Kidney (tissue), 14 donors: Measurements from ENCODE around the gene NEK6. TPM values are rescaled to one million over a fixed set of nuclear protein-coding genes. Genes with fewer than 3 reads are reported as not detected.

Source experiments
- DNase-seq, 5 donors: peaks; one replicate each; pipeline ENCODE4 v3.0.0-alpha.2; 2013 to 2020
- FAIRE-seq: peaks from 2 replicates; lab custom pipeline; 2012; peaks lifted over from hg19 to GRCh38; lab: Jason Lieb, UNC
- H3K27ac ChIP-seq, 2 donors: one replicate each; pipeline ENCODE4 v1.7.0; 2013; ENCODE audit warnings: low read depth in 2 of 2, low read length in 2 of 2, inconsistent platforms in 1 of 2
- H3K27me3 ChIP-seq: one replicate; pipeline ENCODE4 v1.7.1; 2013; ENCODE audit warnings: low read length, inconsistent platforms; ENCODE audit not compliant: control insufficient read depth, insufficient read depth
- H3K36me3 ChIP-seq, 3 donors: one replicate each; pipeline versions ENCODE4 v1.7.0 to v1.7.1; 2013; ENCODE audit warnings: low read length in 3 of 3, control low read depth in 1 of 3, inconsistent platforms in 1 of 3; ENCODE audit not compliant: insufficient read depth in 3 of 3, control insufficient read depth in 2 of 3
- H3K4me1 ChIP-seq, 3 donors: one replicate each; pipeline versions ENCODE4 v1.7.0 to v1.7.1; 2013; ENCODE audit warnings: low read length in 3 of 3, inconsistent platforms in 1 of 3, low read depth in 1 of 3; ENCODE audit not compliant: control insufficient read depth in 2 of 3, insufficient read depth in 2 of 3
- H3K4me3 ChIP-seq, 3 donors: one replicate each; pipeline versions ENCODE4 v1.7.0 to v1.8.1; 2013; ENCODE audit warnings: low read length in 3 of 3, control low read depth in 1 of 3, inconsistent platforms in 1 of 3
- H3K9ac ChIP-seq, 3 donors: one replicate each; pipeline versions ENCODE4 v1.7.0 to v1.7.1; 2013; ENCODE audit warnings: low read length in 3 of 3, control low read depth in 1 of 3, inconsistent platforms in 1 of 3
- H3K9me3 ChIP-seq, 3 donors: one replicate each; pipeline versions ENCODE4 v1.7.0 to v1.7.1; 2013; ENCODE audit warnings: low read length in 3 of 3, control low read depth in 1 of 3, inconsistent platforms in 1 of 3; ENCODE audit not compliant: control insufficient read depth in 2 of 3, insufficient read depth in 1 of 3
- intact Hi-C: fragments of 100-400 bp; cut with DNase I; formaldehyde crosslinking; loops from one replicate; pipeline ENCODE4 v1.11.1; 2022
- polyA plus RNA-seq: library from polyadenylated mRNA; stranded (reverse); fragments of 350-450 nt; fragmentation: Illumina TruSeq; extraction: RNeasy Lipid Tissue Mini Kit (QIAGEN cat#74804); gene quantifications from one replicate; pipeline ENCODE4 v1.2.3, GENCODE V29; 2014; ENCODE audit warnings: low read depth, low replicate concordance; ENCODE audit not compliant: insufficient read depth
- total RNA-seq: library from RNA; stranded (reverse); fragmentation: NEBNext Ultra II Directional; extraction: Animal tissue kit (Norgen Biotek cat#: 25700); gene quantifications from one replicate; pipeline ENCODE4 v1.2.1, GENCODE V29; 2021
- TF ChIP-seq, protein P1 (sequence below): IDR thresholded peaks from 3 replicates; pipeline ENCODE4 v1.5.1; 2012; ENCODE audit warnings: mild to moderate bottlenecking, moderate library complexity, borderline replicate concordance; ENCODE audit not compliant: insufficient read depth; ENCODE audit errors: extremely low read depth
- donor health status: control.
- donor health status: control.
- donor health status: control.
- donor health status: control.
- donor health status: control.
- donor health status: DM: yes; HTN: yes; CAD: no.
- donor health status: Normal renal cell carcinoma (clear cell type).

Gene NEK6
- total and polyA plus RNA-seq, 2 donors from 2014 or later, result 14.9 to 82.1 TPM

DNA sequence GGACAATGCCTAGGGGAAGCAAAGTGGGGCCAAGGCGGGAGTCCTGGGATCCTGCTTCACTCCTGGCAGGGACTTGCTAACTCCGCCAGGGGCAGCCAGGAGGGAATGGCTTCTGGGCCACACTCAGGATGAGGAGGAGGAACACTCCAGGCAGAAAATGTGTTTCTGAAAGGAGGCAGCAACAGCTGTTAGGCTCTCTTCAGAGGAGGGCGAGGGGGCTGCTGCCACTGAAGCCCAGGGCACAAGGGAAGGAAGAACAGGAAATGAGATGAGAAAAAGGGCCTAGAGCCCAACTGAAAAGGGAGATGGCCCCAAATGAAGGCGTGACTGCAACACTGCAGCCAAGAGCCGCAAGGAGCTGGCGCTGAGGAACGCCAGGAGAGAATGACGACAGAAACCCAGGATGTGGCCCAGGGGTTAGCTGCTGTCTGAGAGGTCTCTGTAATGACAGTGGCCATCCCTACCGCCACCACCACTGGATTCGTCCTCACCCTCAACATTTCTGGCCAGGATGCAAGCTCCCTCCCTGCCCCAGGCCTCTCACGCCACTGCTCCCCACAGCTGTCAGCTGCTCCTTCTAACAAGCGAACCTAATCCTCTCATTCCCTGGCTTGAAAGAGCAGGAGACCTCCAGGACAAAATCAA, 141.7 kb downstream of the NEK6 start:
- DNase-seq (no peak), FAIRE-seq (no peak)
- Histone ChIP-seq H3K4me3 (no peak overlapping the region), H3K9me3 (no peaks in the 10 kb centered on the region), H3K27me3 (no peaks in the 10 kb centered on the region), H3K36me3 (peaks cover 0 to 18% (median 10%) of the 10 kb centered on the region in 3 donors), H3K4me1 (no peaks in the 10 kb centered on the region), H3K27ac (no peak overlapping the region), H3K9ac (no peak overlapping the region)
- intact Hi-C loops, result no loop called here
- TF ChIP-seq, protein P1, sequence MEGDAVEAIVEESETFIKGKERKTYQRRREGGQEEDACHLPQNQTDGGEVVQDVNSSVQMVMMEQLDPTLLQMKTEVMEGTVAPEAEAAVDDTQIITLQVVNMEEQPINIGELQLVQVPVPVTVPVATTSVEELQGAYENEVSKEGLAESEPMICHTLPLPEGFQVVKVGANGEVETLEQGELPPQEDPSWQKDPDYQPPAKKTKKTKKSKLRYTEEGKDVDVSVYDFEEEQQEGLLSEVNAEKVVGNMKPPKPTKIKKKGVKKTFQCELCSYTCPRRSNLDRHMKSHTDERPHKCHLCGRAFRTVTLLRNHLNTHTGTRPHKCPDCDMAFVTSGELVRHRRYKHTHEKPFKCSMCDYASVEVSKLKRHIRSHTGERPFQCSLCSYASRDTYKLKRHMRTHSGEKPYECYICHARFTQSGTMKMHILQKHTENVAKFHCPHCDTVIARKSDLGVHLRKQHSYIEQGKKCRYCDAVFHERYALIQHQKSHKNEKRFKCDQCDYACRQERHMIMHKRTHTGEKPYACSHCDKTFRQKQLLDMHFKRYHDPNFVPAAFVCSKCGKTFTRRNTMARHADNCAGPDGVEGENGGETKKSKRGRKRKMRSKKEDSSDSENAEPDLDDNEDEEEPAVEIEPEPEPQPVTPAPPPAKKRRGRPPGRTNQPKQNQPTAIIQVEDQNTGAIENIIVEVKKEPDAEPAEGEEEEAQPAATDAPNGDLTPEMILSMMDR, result no peak

DNA sequence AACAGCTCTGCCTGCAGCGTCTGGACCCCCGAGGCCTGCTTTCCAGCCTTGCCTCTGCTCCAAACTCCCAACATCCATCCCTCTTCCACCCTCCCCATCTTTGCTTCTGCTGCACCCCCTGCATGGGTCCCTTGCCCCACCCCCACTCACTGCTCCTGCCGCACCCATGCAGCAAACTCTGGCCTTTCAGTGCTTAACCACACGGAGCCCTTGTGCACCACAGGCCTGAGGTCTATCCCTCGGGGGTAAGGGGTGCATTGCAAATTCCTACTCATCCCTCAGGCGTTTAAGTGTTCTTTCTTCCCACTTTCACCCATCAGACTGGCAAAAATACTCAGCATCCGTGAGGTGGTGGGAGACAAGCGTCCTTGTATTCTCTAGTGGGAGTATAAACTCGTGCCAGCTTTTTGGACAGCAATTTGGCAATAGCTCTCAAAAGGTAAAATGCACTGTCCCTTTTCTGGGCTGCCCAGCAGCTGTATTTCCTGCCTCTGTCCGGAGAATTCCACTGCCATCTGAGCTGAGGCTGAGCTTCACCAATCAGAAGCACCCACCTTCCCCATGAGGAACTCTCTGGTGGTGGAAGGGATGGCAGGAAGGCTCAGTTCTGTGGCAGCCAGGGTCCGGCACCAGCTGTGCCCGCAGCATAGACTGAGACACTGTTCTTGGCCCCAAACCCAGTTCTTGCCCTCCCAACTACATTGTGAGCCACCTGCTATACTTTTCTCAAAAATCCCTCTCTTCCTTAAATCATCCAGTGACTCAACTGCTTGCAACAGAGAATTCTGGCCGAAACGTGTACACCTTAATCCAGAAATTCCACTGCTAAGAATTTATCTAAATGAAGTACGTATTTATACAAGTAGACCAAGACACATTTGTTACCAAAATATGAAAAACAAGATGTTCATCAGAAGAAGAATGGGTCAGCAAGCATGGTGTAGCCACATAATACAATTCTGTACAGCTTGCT, 142.5 kb downstream of the NEK6 start:
- Histone ChIP-seq H3K27me3 (no peaks in the 10 kb centered on the region), H3K9me3 (no peaks in the 10 kb centered on the region), H3K4me3 (no peak overlapping the region), H3K27ac (no peak overlapping the region), H3K9ac (no peak overlapping the region), H3K36me3 (peaks cover 4 to 23% (median 13%) of the 10 kb centered on the region in 3 donors), H3K4me1 (no peaks in the 10 kb centered on the region)
- intact Hi-C loops, result no loop called here
- TF ChIP-seq, protein P1, result no peak
- FAIRE-seq (no peak), DNase-seq (no peak)

Other genes with a start within 250 kb of the NEK6 start
- gene LHX2, start 246.2 kb upstream of the NEK6 start, total RNA-seq, result not detected
- gene LHX2, start 246.2 kb upstream of the NEK6 start, polyA plus RNA-seq, result not detected
- 105 TPM for gene PSMB7, start 157.5 kb downstream of the NEK6 start, total RNA-seq
- gene PSMB7, start 157.5 kb downstream of the NEK6 start, polyA plus RNA-seq, result 250 TPM
- not detected for gene ADGRD2, start 192.5 kb downstream of the NEK6 start, total RNA-seq
- gene ADGRD2, start 192.5 kb downstream of the NEK6 start, polyA plus RNA-seq, result not detected
- gene NR5A1, start 249.4 kb downstream of the NEK6 start, total RNA-seq, result not detected
- gene NR5A1, start 249.4 kb downstream of the NEK6 start, polyA plus RNA-seq, result not detected